H9 (cell line): Measurements from ENCODE around the gene CBLN3. TPM values are rescaled to one million over a fixed set of nuclear protein-coding genes. Genes with fewer than 3 reads are reported as not detected.

ENCODE experiments used
- DNase-seq: peaks from one replicate; pipeline ENCODE4 v3.0.0-alpha.2; 2017
- H2AFZ ChIP-seq: one replicate; pipeline ENCODE4 v1.6.1; 2013; ENCODE audit warnings: mild to moderate bottlenecking, low read length, control low read depth, moderate library complexity
- H2AK5ac ChIP-seq: 2 replicates; pipeline ENCODE4 v1.6.1; 2013; ENCODE audit warnings: low read length, control low read depth, mixed read lengths; ENCODE audit not compliant: insufficient read length
- H2BK120ac ChIP-seq: one replicate; pipeline ENCODE4 v1.6.1; 2013; ENCODE audit warnings: low read depth, mild to moderate bottlenecking, low read length, control low read depth, inconsistent platforms; ENCODE audit not compliant: poor library complexity, severe bottlenecking
- H2BK12ac ChIP-seq: 2 replicates; pipeline ENCODE4 v1.6.1; 2013; ENCODE audit warnings: low read length, control low read depth, mixed read lengths, low read depth; ENCODE audit not compliant: insufficient read length
- H2BK15ac ChIP-seq: 2 replicates; pipeline ENCODE4 v1.6.1; 2013; ENCODE audit warnings: low read depth, low read length, control low read depth
- H2BK20ac ChIP-seq: one replicate; pipeline ENCODE4 v1.6.1; 2013; ENCODE audit warnings: low read depth, mild to moderate bottlenecking, low read length, control low read depth, inconsistent platforms; ENCODE audit not compliant: poor library complexity, severe bottlenecking
- H2BK5ac ChIP-seq: 2 replicates; pipeline ENCODE4 v1.6.1; 2013; ENCODE audit warnings: low read length, control low read depth, mixed read lengths; ENCODE audit not compliant: insufficient read length
- H3K14ac ChIP-seq: 2 replicates; pipeline ENCODE4 v1.6.1; 2013; ENCODE audit warnings: low read length, control low read depth; ENCODE audit not compliant: insufficient read depth
- H3K18ac ChIP-seq: 2 replicates; pipeline ENCODE4 v1.6.1; 2013; ENCODE audit warnings: low read depth, mild to moderate bottlenecking, mixed read lengths, low read length, control low read depth; ENCODE audit not compliant: insufficient read length
- H3K23ac ChIP-seq: 2 replicates; pipeline ENCODE4 v1.6.1; 2013; ENCODE audit warnings: low read length, control low read depth, mixed read lengths, low read depth; ENCODE audit not compliant: insufficient read length
- H3K23me2 ChIP-seq: 2 replicates; pipeline ENCODE4 v1.6.1; 2013; ENCODE audit warnings: low read depth, mild to moderate bottlenecking, mixed read lengths, low read length, control low read depth; ENCODE audit not compliant: insufficient read length, poor library complexity, severe bottlenecking
- H3K27ac ChIP-seq: 2 replicates; pipeline ENCODE4 v1.5.1; 2013; ENCODE audit warnings: low read length, control low read depth, mixed read lengths, low read depth; ENCODE audit not compliant: insufficient read length
- H3K27me3 ChIP-seq: 2 replicates; pipeline ENCODE4 v1.6.1; 2013; ENCODE audit warnings: low read length, control low read depth, inconsistent platforms; ENCODE audit not compliant: insufficient read depth
- H3K4ac ChIP-seq: 2 replicates; pipeline ENCODE4 v1.6.1; 2013; ENCODE audit warnings: low read depth, mild to moderate bottlenecking, control low read depth, inconsistent platforms, low read length, moderate library complexity
- H3K4me1 ChIP-seq: 2 replicates; pipeline ENCODE4 v1.6.1; 2013; ENCODE audit warnings: low read length, control low read depth, inconsistent platforms; ENCODE audit not compliant: insufficient read depth
- H3K4me2 ChIP-seq: 2 replicates; pipeline ENCODE4 v1.6.1; 2013; ENCODE audit warnings: low read length, control low read depth, mixed read lengths; ENCODE audit not compliant: insufficient read length, insufficient read depth
- H3K56ac ChIP-seq: 2 replicates; pipeline ENCODE4 v1.6.1; 2013; ENCODE audit warnings: low read depth, mild to moderate bottlenecking, mixed read lengths, low read length, control low read depth; ENCODE audit not compliant: insufficient read length
- H3K79me1 ChIP-seq: 2 replicates; pipeline ENCODE4 v1.6.1; 2013; ENCODE audit warnings: low read depth, mild to moderate bottlenecking, moderate library complexity, low read length, control low read depth, inconsistent platforms; ENCODE audit not compliant: insufficient read depth, poor library complexity, severe bottlenecking
- H3K79me2 ChIP-seq: 2 replicates; pipeline ENCODE4 v1.6.1; 2013; ENCODE audit warnings: low read length, control low read depth, inconsistent platforms; ENCODE audit not compliant: insufficient read depth
- H3K9ac ChIP-seq: 2 replicates; pipeline ENCODE4 v1.6.1; 2013; ENCODE audit warnings: low read length, control low read depth, mixed read lengths; ENCODE audit not compliant: insufficient read length; ENCODE audit errors: extremely low read depth
- H3K9me3 ChIP-seq: one replicate; pipeline ENCODE4 v1.6.1; 2013; ENCODE audit warnings: low read depth, low read length, inconsistent platforms; ENCODE audit not compliant: control insufficient read depth
- H3T11ph ChIP-seq: one replicate; pipeline ENCODE4 v1.6.1; 2013; ENCODE audit warnings: mild to moderate bottlenecking, low read length, control low read depth, inconsistent platforms
- H4K20me1 ChIP-seq: one replicate; pipeline ENCODE4 v1.6.1; 2013; ENCODE audit not compliant: control insufficient read depth, insufficient read length, insufficient read depth
- H4K5ac ChIP-seq: 2 replicates; pipeline ENCODE4 v1.6.1; 2013; ENCODE audit warnings: low read depth, mild to moderate bottlenecking, mixed read lengths, low read length, control low read depth; ENCODE audit not compliant: insufficient read length
- H4K8ac ChIP-seq: replicated peaks from 2 replicates; pipeline ENCODE4 v1.6.1; 2013; ENCODE audit warnings: low read length, control low read depth, mixed read lengths, low read depth; ENCODE audit not compliant: insufficient read length
- H4K91ac ChIP-seq: 2 replicates; pipeline ENCODE4 v1.6.1; 2013; ENCODE audit warnings: low read depth, mild to moderate bottlenecking, moderate library complexity, mixed read lengths, low read length, control low read depth; ENCODE audit not compliant: insufficient read length
- H3K27ac Mint-ChIP-seq, 3 experiments: 2 replicates in 2 of 3; 3 replicates in 1 of 3; pipeline ENCODE4 v1.8.0; 2020 to 2021; ENCODE audit warnings: mixed read lengths in 3 of 3, mild to moderate bottlenecking in 1 of 3, moderate library complexity in 1 of 3
- H3K27me3 Mint-ChIP-seq: 2 replicates; pipeline ENCODE4 v1.8.0; 2021; ENCODE audit warnings: low read depth, mild to moderate bottlenecking, moderate library complexity, mixed read lengths
- H3K36me3 Mint-ChIP-seq, 3 experiments: 2 replicates in 2 of 3; 3 replicates in 1 of 3; pipeline ENCODE4 v1.8.0; 2020 to 2021; ENCODE audit warnings: low read depth in 3 of 3, mixed read lengths in 3 of 3; ENCODE audit not compliant: insufficient read depth in 1 of 3
- H3K4me1 Mint-ChIP-seq, 2 experiments: 2 replicates each; pipeline ENCODE4 v1.8.0; 2020; ENCODE audit warnings: mixed read lengths in 2 of 2
- H3K4me3 Mint-ChIP-seq, 2 experiments: 2 replicates in 1 of 2; 3 replicates in 1 of 2; pipeline ENCODE4 v1.8.0; 2020 to 2021; ENCODE audit warnings: mild to moderate bottlenecking in 2 of 2, mixed read lengths in 2 of 2, moderate library complexity in 1 of 2
- H3K9me3 Mint-ChIP-seq, 2 experiments: 2 replicates in 1 of 2; 3 replicates in 1 of 2; pipeline ENCODE4 v1.8.0; 2020; ENCODE audit warnings: mild to moderate bottlenecking in 2 of 2, mixed read lengths in 2 of 2, moderate library complexity in 1 of 2
- CTCF ChIP-seq: fragments of 200-600 bp; sonication (generic); conservative IDR thresholded peaks from 3 replicates; pipeline ENCODE4 v1.8.0; 2021; ENCODE audit warnings: antibody characterized with exemption, mild to moderate bottlenecking
- WGBS: extraction: QIAGEN DNeasy Blood & Tissue Kit; methylation state at CpG from one replicate; pipeline ENCODE4 v1.1.7; 2013; ENCODE audit warnings: missing lambda C conversion rate, low lambda C conversion rate, mixed read lengths; ENCODE audit not compliant: insufficient read length; ENCODE audit errors: extremely low coverage; 5-methylcytosine and 5-hydroxymethylcytosine counted together
- total RNA-seq: library from RNA; stranded (reverse); gene quantifications from 2 replicates; pipeline ENCODE4 v1.2.1, GENCODE V29; 2021

The CBLN3 gene
- total RNA-seq, 1 experiment from 2014 or later: 0.39 TPM

GRCh38 chr14:24390701-24391468 is 38.6 kb downstream of the CBLN3 start:
- no peak overlapping the region for H4K5ac ChIP-seq
- H3K36me3 Mint-ChIP-seq: no peaks in the 10 kb centered on the region
- no peaks in the 10 kb centered on the region for H3K23me2 ChIP-seq
- H2AFZ ChIP-seq: no peak overlapping the region
- H3K27ac Mint-ChIP-seq: peak overlapping the region in 1 of 3 experiments; percentile 87; a peak in 2 of 7 replicates
- H3K79me1 ChIP-seq: no peaks in the 10 kb centered on the region
- H3K9me3 Mint-ChIP-seq: no peaks in the 10 kb centered on the region
- no peak overlapping the region for H4K91ac ChIP-seq
- no peak overlapping the region for H2BK5ac ChIP-seq
- no peak overlapping the region for H3K56ac ChIP-seq
- H3K4me1 Mint-ChIP-seq: peaks cover 21 to 23% of the 10 kb centered on the region in 2 experiments
- no peak for DNase-seq
- H3K4ac ChIP-seq: no peak overlapping the region
- no peaks in the 10 kb centered on the region for H3K9me3 ChIP-seq
- no peak for TF ChIP-seq CTCF
- no peaks in the 10 kb centered on the region for H3K27me3 ChIP-seq
- peaks cover 6% of the 10 kb centered on the region for H3K27me3 Mint-ChIP-seq
- no peak overlapping the region for H3K27ac ChIP-seq
- H3K23ac ChIP-seq: no peak overlapping the region
- H3K14ac ChIP-seq: no peak overlapping the region
- no CpG with 5 or more reads among the region's 6 CpGs for WGBS
- no peak overlapping the region for H3K4me3 Mint-ChIP-seq
- H4K20me1 ChIP-seq: no peaks in the 10 kb centered on the region
- H2BK12ac ChIP-seq: no peak overlapping the region
- no peaks in the 10 kb centered on the region for H3K79me2 ChIP-seq
- no peak overlapping the region for H3K9ac ChIP-seq
- no peak overlapping the region for H3K18ac ChIP-seq
- no peaks in the 10 kb centered on the region for H3K4me1 ChIP-seq
- H2BK120ac ChIP-seq: no peak overlapping the region
- H2BK20ac ChIP-seq: no peak overlapping the region
- H4K8ac ChIP-seq: no peak overlapping the region
- H3T11ph ChIP-seq: no peak overlapping the region
- no peak overlapping the region for H3K4me2 ChIP-seq
- no peak overlapping the region for H2AK5ac ChIP-seq
- H2BK15ac ChIP-seq: no peak overlapping the region
